Iris pigment epithelial cell (primary cell): Measurements from ENCODE around the gene ATP13A1.

Experiments used
- DNase-seq: peaks from one replicate; pipeline ENCODE4 v3.0.0-alpha.2; 2011; ENCODE audit warnings: low read depth

The ATP13A1 gene

DNA sequence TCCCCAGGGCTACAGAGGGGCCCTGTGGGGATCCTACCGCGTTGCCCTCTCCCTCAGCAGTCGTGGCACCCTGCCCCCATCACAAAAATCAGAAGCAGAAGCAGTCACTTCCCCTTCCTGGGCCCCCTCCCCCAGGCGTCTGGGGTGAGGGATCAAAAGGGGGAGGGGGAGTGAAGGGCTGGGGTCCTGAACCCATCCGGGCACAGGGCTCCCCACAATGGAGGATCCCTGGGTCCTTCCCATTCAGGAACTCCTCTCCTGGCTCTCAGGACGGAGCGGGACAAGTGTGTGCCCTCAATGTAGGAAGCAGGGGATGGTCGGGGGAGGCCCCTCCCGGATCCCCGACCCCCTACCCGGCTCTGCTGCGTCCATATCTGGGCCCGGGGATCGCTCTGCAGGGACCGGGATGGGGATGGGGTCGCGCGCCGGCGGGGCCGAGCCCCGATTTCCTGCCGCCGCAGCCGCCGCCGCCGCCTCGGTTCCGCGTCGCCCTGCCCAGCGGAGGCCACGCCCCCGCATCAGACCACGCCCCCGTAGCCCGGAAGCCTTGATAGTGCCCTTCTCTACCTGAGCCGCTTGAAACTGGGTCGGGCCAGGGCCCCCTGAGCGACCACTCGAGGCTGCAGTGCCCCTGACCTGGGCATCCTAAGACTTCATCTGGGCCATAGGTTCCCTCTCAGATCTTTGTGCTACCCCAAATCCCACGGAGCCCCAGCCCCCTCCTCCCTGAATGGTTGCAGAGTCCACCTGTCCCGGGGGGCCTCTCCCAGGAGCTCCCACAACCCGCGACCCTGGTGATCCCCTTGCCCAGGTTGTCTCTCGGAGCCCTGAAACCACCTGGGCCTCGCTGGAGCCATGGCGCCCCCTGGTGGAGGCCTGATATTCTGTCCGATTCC lies 20.1 kb downstream of the ATP13A1 start, which contains the start of gene GMIP:
Gene GMIP (minus strand): TSS at position 500 of the 896 bp plus-strand sequence. CDS start 128 bp downstream, at position 372.
- peak; percentile 29 for DNase-seq

DNA sequence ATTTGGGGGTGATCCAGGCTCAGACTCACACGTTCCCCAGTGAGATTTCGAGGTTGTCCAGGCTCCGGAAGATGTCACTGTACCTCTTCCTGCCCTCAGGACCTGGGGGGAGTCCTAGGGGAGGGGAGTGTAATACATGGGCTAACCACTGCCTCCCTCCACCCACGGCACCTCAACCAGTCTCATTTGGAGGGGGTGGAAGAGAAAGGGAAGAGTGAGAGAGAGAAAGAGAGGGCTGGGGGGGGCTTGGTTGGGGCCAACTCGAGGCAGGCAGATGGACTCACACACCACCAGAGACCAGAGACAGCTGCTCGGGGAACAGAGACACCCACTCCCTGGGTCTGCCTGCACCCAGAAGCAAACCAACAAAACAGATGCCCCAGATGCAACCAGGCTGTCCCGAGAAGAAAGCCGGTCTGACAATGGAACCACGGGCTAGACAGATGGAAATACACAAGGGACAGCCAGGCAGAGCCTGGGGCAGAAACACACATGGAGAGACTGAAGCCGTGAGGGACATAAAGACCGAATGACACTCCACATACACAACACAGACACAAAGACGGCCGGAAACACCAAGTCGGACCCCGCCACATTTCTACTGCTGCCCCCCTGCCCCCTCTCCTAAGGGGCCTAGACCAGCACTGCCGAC lies 20.8 kb downstream of the ATP13A1 start:
- DNase-seq, result no peak

DNA sequence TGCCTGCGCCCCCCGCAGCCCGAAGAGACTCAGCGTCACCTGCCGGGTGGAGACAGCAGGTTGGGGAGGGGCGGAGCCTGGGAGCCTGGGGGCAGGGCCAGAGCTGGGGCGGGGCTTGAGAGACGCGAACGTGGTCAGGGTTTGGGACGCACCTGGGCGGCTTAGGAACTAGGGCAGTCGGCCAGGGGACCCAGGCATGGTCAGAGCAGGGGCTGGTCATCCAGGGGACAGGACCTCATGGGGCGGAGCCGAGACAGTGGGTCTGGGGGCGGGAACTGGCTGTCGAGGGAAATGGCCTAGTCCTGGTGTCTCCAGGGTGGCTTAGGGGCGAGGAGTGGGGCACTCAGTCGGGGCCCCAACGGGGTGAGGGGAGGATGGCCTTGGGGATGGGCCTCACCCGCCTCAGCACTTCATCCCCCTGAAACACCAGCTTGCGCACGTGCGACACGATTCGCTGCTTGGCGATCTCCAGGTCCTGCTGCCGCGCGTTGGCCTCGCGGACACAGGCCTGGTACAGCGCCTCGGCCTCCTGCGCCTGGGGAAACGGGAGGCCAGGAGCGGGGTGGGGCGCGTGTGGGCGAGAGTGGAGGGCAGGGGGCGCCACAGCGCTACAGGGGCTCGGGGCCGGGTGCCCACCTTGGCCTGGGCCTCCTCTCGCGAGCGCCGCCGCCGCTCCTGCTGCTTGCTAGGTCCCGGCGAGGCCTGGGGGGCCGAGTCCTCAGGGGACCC lies 25.8 kb downstream of the ATP13A1 start:
- no peak for DNase-seq

DNA sequence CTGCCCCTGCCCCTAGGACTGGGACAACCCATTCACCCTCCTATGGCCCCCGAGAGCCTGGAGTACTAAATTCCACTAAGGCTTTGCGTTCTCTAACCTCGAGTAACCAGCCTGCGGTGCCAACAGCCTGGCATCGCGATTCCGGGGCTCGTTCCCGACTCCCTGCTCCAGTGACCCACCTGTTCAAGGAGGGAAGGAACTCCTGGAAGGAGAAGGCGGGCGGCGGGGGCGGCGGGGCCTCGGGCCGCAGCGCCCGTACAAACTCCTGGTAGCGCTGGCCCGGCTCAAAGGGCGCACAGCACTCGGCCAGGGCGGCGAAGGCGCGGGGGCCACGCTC lies 26.3 kb downstream of the ATP13A1 start:
- no peak for DNase-seq

DNA sequence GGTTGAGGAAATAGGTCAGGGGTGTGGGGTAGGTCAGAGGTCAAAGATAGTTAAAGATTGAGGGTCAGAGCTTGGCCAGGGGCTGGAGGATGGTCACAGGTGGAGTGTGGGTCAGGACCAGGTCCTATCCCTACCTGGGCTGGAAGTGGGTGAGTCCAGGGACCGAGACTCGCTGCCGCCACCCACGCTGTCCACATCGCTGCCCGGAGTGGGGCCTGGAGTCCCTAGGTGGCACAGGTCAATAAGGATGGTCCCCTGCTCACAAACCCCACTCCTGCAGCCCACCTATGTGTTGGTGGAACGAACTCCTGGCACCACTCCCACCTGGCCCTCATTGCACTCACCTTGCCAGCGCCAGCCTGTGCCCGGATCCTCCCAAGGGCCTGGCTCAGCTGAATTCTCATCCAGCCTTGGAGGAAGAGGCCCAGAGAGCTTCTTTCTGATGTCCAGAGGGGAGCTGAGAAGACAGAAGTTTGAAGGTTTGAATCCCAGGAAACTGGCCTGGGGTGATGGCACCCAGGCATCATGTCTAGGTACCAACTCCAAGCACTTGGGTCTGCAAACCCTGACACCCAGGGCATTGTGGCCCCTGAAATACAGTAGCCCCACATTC lies 26.8 kb downstream of the ATP13A1 start:
- DNase-seq, result no peak

DNA sequence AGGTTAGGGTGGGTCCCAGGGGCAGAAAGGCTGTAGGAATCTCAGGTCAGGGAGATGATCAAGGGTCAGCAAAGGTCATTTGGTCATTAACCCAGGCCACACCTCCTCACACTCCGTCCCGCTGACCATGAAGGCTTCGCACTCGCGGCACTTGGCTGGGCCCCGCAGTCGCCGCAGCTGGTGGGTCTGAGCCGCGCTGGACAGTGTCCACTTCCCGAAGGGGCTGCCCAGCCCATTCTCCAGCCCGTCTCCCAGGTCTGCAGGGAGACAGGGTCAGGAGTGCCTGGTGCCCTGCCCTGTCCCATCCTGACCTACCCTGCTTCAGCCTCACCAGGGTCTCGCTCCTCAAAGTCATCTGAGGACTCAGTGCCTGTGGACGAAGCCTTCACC lies 28.2 kb downstream of the ATP13A1 start:
- no peak for DNase-seq

DNA sequence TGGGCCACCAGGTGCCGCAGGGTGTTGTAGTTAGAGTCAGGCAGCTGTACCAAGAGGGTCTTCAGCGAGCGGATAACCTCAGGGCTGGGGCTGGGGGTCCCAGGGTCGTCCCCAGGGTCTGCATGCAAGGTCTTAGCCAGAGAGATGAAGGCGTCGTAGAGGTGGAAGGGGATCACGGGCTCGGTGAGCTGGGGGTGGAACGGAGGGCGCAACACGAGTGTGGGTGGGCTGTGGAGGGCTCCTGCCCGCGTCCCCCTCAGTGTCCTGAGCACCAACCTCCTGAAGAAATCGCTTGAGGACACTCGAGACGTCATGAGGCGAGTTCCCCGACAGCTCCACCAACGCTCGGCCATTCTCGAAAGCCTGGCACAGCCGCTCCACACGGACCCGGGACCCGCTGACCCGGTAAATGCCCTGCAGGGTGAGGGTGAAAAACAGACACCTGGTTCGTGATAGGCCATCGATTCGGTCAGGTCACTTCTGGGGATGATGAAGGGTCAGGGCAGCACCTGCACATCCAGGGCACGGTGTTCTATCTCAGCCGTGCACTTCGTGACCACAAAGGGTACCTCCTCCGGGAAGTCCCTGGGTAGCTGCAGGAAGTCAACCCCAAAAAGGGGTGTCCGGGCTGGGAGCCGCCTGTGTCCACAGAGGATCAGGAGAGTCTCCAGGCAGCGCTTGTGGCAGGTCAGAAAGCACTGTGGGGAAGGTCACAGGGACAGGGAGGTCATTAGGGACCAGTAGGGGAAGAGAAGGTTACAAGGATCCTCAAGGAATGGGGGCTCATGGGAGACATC lies 28.8 kb downstream of the ATP13A1 start:
- DNase-seq, result no peak

DNA sequence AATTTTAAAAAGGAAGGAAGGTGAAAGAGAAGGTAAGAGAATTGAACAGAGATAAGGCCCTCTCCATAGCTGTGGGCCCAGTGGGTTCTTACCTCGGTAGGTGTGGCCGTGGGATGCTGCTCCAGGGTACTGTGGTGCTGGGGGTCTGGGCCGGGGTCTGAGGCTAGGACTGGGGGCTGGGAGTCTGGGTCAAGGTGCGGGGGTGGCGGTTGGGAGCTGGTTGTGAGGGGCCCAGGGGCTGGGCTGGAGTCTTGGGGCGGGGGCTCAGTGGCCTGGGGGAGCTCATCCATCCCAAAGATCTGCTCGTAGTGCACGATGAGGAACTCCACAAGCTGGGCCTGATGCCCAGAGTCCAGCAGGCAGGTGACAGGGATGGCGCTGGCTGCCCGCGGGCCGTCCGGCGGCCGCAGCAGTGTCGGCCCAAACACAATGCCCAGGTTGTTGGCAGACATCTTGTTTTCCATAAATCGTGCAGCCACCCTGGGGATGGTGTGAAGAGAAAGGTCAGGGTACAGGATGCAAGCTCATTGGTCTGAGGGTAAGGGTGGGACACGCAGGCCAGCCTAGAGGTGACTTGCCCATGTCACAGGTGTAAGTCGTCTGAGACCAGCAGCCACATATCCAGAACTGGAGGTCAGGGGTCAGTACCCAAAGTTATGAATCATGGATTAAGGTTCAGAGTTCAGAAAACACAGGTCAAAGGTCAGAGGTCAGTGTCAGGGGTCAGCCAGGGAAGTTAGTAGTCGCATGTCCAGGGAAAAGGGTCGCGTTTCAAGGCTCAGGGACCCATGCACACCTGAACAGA lies 29.6 kb downstream of the ATP13A1 start:
- no peak for DNase-seq

DNA sequence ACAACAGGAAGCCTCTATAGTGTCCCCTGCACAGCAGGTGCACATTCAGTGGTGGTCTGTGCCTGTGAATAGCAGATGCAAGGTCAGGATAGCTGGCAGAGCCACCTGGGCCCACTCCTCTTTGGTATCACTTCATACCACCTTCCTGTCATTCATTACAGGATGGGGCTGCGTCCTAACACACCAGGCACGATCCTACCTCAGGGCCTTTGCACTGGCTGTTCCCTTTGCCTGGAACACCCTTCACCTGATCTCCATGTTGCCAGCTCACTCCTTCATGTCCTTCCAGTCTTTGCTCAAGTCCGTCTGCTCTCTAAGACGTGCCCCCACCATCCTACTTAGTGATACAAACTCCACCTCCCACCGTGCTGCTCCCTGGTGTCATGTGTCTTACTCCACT lies 30.8 kb downstream of the ATP13A1 start:
- no peak for DNase-seq

DNA sequence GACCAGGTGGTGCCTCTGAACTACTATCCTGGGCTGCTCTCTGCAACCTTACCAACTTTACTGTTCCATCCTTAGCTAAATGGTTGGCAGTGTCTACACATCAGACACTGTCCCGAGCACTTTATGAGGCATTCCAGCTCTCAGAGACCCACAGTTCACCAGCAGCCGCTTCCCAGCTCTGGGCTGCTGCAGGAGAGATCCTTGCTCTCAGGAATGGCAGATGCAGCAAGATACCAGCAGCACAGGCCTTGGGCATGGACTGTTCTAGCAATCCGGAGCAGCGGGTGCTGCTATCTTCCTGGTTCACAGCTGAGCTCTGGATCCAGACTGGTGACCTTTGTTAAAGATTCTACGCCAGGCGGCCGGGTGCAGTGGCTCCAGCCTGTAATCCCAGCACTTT lies 32.1 kb downstream of the ATP13A1 start:
- no peak for DNase-seq

DNA sequence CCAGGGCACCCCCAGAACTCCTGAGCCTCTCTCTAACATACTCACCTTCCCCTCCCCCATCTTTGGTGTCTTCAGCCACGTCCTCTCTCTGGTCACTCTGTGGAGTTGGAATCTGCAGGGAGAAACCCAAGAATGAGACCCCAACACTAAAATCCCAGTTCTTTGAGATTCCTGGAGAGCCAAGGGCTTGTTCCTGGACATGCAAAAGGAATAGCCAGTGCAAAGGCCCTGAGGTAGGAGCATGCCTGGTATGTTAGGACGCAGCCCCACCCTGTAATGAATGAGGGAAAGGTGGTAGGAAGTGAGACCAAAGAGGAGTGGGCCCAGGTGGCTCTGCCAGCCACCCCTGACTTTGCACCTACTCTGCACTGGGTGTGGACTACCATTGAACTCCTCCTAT lies 33.0 kb downstream of the ATP13A1 start:
- DNase-seq, result no peak

DNA sequence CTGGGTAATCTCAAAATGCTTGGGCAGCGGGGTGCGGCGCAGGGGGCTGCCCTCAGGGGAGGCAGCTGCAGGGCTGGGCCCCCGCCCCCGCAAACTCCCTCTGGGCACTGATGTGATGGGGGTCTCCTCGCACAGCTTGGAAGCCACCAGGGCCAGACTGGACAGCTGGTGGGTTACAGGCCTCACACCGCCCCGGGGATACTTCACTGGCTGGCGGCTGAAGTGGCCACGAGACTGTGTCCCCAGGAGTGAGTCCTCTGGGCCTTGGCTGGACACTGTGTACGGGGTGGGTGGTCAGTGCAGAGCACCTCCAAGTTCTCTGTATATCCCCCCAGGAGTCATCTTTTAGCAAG lies 33.4 kb downstream of the ATP13A1 start:
- no peak for DNase-seq

DNA sequence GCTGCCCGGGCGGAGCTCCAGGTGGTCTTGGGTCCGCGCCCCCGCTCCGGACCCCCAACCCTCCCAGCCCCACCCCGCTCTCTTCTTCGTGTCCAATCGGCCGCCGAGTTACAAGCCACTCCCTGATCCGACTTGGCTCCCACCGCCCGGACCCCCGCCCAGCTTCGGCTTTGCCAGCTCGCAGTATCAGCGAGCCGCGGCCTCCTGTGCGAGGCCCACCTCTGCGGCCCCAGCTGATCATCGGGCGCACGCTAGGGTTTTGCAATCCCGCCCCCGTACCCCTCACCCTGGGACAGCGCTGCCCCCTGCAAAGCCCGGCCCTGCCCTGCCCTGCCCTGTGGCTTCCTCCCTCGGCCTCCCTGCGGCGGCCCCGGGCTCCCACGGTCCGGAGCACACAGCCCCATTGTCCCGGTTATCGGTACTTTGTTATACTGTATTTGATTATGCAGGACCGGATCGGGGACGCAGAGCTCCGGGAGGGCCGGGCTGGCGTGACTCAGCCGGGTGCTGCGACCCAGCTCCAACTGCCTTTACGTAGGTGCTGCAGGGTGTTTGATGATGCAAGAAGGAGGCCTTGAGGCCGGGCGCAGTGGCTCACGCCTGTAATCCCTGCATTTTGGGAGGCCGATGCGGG lies 34.9 kb downstream of the ATP13A1 start:
- DNase-seq, result peak; percentile 90

DNA sequence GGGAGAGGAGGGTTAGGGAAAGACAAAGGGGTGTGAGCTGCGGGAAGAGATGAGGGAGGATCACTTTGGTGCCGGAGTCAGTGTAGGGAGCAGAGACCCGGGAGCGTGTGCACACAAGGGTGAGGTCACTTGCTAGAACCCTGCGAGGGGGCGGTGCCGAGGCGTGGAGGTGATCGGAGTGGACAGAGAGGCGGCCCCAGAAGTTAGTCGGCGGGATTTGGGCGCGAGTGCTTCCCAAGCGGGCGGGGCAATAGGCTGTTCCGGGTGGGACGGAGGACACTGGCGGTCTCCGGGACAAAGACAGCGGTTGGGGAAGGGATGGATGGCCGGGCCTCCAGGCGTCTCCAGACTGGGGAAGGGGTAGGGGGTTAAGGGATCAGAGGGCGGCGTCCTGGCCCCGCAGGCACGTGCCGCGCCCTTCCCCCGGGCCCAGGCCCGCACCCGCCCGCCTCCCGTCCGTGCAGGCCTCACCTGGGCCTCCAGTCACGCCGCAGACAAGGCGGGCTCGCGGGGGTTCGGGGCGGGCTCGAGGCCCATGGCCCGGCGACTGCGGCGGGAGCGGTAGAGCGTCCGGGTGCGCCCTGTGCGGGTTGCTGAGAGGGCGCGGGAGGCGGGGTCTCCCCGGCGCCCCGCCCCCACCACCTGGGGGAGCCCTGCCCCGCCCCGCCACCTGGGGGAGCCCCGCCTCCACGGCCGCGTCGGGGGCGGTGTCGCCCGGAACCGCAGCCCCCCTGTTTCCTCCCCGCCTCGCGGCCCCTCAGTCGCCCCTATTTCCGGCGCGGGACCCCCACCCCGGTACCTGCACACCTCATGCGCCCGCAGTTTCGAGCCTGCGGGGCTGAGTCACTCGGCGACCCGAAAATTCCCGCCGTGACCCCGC lies 35.6 kb downstream of the ATP13A1 start, which contains the start of gene LPAR2:
Gene LPAR2 (minus strand): TSS at position 600 of the 880 bp plus-strand sequence. CDS start 945 bp downstream, outside the sequence.
- DNase-seq, result no peak

DNA sequence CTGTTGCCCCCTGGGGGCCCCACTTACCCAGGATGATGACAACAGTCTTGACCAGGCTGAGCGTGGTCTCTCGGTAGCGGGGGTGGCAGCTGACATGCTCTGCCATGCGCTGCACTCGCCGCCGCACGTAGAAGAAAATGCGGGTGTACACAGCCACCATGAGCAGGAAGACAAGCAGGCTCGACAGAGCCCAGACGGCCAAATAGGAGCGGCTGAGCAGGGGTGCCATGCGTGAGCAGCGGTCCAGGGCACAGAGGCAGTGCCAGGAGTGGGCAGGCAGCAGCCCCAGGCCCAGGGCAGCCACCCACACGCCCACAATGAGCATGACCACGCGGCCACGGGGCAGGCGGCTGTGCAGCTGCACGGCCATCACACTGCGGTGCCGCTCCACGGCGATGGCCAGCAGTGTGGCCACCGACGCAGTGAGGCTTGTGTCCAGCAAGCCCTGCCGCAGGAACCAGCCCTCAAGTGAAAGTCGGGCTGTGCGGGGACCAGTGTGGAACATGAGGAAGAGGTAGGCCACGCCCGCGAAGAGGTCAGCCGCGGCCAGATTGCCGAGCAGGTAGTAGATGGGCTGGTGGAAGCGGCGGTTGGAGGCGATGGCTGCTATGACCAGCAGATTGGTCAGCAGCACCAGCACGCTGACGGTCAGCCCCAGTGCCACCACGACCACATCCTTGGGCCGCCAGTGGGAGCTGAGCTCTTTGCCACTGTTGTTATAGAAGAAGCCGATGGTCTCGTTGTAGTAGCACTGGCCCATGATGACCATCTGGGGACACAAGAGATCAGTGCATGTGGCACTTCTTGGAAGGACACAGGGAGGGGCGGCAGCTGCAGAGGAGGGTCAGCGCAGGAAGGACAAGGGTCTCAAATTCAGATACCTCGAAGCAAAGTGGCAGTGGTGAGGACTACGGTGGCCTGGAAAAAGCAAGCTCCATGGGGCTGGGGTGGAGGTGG lies 36.7 kb downstream of the ATP13A1 start:
- no peak for DNase-seq

DNA sequence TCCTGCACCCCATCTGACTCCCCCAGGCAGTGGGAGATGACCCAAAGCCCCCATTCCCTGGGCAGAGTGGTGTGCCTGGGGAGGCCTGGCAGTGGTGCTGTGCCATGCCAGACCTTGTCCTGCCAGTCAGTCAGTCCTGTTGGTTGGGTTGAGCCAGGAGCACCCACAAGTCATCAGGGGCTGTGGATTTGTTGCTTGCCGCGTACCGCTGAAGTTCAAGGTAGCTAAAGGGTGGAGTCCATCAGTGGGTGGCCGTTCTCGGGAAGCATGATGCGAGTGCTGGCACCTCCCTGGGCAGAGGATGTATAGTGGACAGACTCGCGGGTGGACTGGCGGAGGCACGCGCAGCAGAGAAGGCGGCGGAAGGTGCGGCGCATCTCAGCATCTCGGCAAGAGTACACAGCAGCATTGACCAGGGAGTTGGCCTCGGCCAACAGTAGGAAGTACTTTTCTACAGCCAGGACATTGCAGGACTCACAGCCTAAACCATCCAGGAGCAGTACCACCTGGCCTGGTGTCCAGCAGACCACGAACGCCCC lies 39.4 kb downstream of the ATP13A1 start:
- DNase-seq, result no peak

DNA sequence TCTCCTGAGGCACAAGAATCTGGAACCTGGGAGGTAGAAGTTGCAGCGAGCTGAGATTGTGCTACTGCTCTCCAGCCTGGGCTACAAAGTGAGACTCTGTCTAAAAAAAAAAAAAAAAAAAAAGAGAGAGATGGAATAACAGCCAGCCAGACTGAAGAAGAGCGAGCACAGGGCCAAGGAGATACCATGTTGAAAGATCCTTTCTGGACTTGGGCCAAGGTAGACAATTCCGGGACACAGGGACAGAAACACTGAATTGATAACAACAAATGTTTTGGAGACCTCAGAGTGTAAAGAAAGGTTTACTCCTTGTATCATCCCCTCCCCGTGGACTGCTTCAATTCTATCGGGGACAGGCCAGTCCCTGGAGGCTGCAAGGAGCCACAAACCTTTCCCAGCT lies 40.1 kb downstream of the ATP13A1 start:
- no peak for DNase-seq

DNA sequence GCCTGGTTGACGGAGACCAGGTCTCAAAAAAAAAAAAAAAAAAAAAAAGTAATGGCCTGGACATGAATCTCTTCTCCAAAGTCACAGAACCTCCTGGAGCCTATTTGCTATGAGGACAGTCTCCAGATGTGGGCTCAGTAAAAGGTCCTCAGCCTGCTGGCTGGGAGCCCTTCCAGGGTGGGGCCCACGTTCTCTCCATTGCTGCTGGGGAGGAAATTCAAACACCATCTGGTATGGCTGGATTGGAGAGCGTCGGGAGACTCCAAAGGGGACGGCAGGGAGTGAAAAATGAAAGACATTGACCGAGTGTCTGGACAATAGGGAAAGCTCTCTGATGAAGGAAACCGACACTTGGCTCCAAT lies 43.6 kb downstream of the ATP13A1 start:
- no peak for DNase-seq
